Ishikawa (cell line): ENCODE measurements around the gene ELFN1.

Experiments
- CEBPB ChIP-seq: IDR thresholded peaks from 2 replicates; pipeline ENCODE4 v1.6.1; 2012
- CREB1 ChIP-seq: IDR thresholded peaks from 2 replicates; pipeline ENCODE4 v1.6.1; 2012; ENCODE audit warnings: low read depth
- EGR1 ChIP-seq: IDR thresholded peaks from 2 replicates; pipeline ENCODE4 v1.6.1; 2012
- EP300 ChIP-seq: IDR thresholded peaks from 2 replicates; pipeline ENCODE4 v1.6.1; 2012; ENCODE audit warnings: borderline replicate concordance
- FOXM1 ChIP-seq: IDR thresholded peaks from 2 replicates; pipeline ENCODE4 v1.6.1; 2012; ENCODE audit warnings: low read depth, borderline replicate concordance
- MAX ChIP-seq: IDR thresholded peaks from 2 replicates; pipeline ENCODE4 v1.6.1; 2012
- NFIC ChIP-seq: IDR thresholded peaks from 2 replicates; pipeline ENCODE4 v1.6.1; 2012
- RAD21 ChIP-seq: IDR thresholded peaks from 2 replicates; pipeline ENCODE4 v1.6.1; 2012; ENCODE audit warnings: low read depth
- REST ChIP-seq: IDR thresholded peaks from 2 replicates; pipeline ENCODE4 v1.6.1; 2012; ENCODE audit warnings: low read depth, mild to moderate bottlenecking
- TAF1 ChIP-seq: IDR thresholded peaks from 2 replicates; pipeline ENCODE4 v1.6.1; 2012; ENCODE audit warnings: low read depth, mild to moderate bottlenecking
- TCF12 ChIP-seq: IDR thresholded peaks from 2 replicates; pipeline ENCODE4 v1.6.1; 2012; ENCODE audit warnings: low read depth
- TEAD4 ChIP-seq: IDR thresholded peaks from 2 replicates; pipeline ENCODE4 v1.6.1; 2012
- USF1 ChIP-seq: IDR thresholded peaks from 2 replicates; pipeline ENCODE4 v1.6.1; 2012
- YY1 ChIP-seq: IDR thresholded peaks from 2 replicates; pipeline ENCODE4 v1.6.1; 2012; ENCODE audit warnings: low read depth
- ZBTB7A ChIP-seq: IDR thresholded peaks from 2 replicates; pipeline ENCODE4 v1.6.1; 2012; ENCODE audit warnings: low read depth

ELFN1 gene

GRCh38 chr7:1755783-1756625 is 85.9 kb downstream of the ELFN1 start:
- TF ChIP-seq ZBTB7A (no peak), TEAD4 (no peak), TAF1 (no peak), NFIC (no peak), REST (no peak), CEBPB (no peak), USF1 (no peak), TCF12 (no peak), RAD21 (no peak), MAX (no peak), EGR1 (no peak), FOXM1 (no peak), CREB1 (no peak), EP300 (no peak), YY1 (no peak)

GRCh38 chr7:1757601-1758000 is 87.5 kb downstream of the ELFN1 start:
- no peak for TF ChIP-seq USF1
- TF ChIP-seq TCF12: no peak
- TF ChIP-seq TAF1: no peak
- no peak for TF ChIP-seq REST
- no peak for TF ChIP-seq RAD21
- no peak for TF ChIP-seq NFIC
- no peak for TF ChIP-seq YY1
- TF ChIP-seq ZBTB7A: no peak
- no peak for TF ChIP-seq TEAD4
- TF ChIP-seq EGR1: no peak
- no peak for TF ChIP-seq MAX
- TF ChIP-seq EP300: no peak
- TF ChIP-seq CREB1: no peak
- TF ChIP-seq FOXM1: no peak
- no peak for TF ChIP-seq CEBPB

GRCh38 chr7:1758028-1758858 is 88.2 kb downstream of the ELFN1 start:
- TF ChIP-seq FOXM1 (no peak), TEAD4 (no peak), NFIC (no peak), EP300 (no peak), YY1 (no peak), RAD21 (peak; percentile 57), CREB1 (no peak)

- TF ChIP-seq MAX (no peak), USF1 (no peak), ZBTB7A (no peak), TEAD4 (no peak), FOXM1 (no peak), CREB1 (no peak), RAD21 (no peak), CEBPB (no peak), TCF12 (no peak), REST (no peak), YY1 (no peak), EP300 (no peak), TAF1 (no peak), NFIC (no peak), EGR1 (no peak)
These were observed 88.9 kb downstream of the ELFN1 start for GRCh38 chr7:1758859-1759521.
